NCI-H2227 (cell line): ENCODE data around the gene MBLAC1.

Experiments used
- DNase-seq: peaks from one replicate; lab custom pipeline; 2025; ENCODE audit not compliant: unreplicated experiment; lab: John Stamatoyannopoulos, UW

The MBLAC1 gene

GRCh38 chr7:100152937-100153666 lies 26.3 kb downstream of the MBLAC1 start:
- DNase-seq, result no peak

- no peak for DNase-seq
Measured at GRCh38 chr7:100153708-100154535, 27.2 kb downstream of the MBLAC1 start.

GRCh38 chr7:100154651-100155491 lies 28.1 kb downstream of the MBLAC1 start:
- DNase-seq, result no peak

DNA sequence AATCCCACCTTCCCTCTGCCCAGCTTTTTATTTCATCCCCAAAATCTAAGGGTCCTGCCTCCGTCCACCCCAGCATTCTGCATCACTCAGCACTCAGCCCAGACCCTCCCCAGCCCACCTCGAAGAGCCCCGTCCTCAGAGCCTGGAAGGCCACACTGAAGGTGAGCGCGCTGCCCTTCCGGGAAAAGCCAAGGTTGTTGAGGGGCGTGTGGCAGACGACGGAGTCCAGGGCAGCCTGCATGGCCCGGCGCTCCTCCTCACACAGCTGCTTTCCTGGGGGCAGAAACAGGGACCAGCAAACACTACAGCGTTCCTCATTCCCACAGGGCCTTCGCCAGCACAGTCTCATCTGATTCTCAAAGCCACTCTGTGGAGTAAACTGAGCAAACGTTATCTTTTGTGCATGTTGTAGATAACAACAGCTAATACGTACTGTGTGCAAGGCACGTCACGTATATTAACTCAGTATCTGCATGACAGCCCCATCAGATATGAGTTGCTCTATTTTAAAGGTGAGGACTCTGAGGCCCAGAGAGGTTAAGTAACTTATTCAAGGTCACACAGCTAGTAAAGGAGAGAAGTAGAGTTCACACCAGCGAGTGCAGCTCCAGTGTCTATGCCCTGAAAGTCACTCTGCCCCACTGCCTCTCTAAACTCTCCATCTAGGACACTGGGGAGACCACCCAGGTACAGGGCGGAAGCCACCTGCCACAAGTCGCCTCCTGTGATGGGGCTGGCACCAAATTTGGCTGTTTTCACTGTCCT lies 29.0 kb downstream of the MBLAC1 start:
- DNase-seq, result no peak

DNA sequence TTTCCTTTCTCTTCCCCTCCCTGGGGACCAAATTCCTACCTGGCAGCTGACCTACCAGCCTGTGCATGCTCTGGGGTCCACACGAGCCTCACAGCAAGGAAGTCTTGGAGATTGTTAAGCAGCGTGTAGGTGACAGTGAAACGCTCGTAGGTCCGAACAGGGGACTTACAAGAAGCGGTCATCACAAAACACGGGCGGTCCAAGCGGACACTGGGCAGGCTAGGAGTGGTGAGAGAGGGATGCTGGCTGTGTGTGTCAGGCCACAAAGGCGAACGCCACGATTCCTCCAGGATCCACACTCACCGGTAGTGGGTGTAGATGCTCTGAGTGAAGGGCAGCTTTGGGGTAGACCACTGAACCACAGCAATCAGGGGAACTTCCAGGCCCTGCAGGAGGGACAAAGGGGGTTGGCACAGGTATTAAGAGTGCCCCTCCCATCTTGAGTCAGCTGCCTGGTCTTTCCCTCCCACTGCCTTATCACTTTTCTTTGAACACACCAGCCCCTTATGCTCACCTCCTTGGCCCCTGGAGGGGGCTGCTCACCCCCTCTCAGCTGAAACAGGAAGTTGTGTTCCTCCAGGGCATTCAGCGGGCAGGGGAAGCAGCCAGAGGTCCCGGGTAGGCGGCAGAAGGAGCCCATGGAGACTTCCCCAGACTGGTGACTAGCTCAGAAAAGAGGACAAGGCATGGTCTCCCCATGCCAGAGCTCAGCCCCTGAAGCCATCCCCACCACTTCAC lies 29.7 kb downstream of the MBLAC1 start:
- DNase-seq, result no peak

DNA sequence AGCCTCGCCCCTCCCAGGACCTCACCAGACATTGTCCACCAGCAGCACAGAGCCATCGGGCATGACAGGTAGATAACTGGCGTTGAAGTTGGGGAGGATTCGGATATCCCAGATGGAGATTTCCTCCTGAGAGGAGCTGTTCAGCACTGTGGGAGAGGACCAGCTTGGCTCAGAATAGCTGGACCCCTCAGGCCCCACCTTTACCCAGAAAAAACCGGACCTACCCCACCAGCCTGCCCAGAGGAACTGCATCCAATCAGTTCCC lies 30.2 kb downstream of the MBLAC1 start:
- DNase-seq, result no peak

- peak; percentile 65 for DNase-seq
Measured at GRCh38 chr7:100157334-100158228, 30.8 kb downstream of the MBLAC1 start.

GRCh38 chr7:100158229-100159098 lies 31.7 kb downstream of the MBLAC1 start, which contains the start of gene TRAPPC14:
TRAPPC14 (minus strand) TSS chr7:100158723; CDS start chr7:100158499, 224 bp downstream.
- DNase-seq, result peak; percentile 94

DNA sequence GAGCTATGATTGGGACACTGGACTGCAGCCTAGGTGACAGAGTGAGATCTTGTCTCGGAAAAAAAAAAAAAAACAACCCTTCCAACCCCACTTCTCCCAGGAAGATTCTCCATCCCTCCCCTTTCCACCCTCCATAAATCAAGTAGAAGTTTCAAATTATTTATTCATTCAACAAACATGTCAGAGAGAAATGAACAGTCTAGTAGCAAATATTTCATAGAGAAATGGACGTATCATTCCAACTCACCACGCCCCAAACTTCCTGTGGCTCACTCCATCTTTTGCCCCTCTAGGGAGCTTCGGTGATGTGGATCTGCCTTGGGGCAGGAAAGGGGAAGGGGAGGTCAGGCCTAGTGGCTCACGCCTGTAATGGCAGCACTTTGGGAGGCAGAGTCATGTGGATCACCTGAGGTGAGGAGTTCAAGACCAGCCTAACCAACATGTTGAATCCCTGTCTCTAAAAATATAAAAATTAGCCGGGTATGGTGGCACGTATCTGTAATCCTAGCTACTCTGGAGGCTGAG lies 32.4 kb downstream of the MBLAC1 start:
- no peak for DNase-seq

- DNase-seq, result no peak
Measured at GRCh38 chr7:100160067-100160466, 33.3 kb downstream of the MBLAC1 start.

DNA sequence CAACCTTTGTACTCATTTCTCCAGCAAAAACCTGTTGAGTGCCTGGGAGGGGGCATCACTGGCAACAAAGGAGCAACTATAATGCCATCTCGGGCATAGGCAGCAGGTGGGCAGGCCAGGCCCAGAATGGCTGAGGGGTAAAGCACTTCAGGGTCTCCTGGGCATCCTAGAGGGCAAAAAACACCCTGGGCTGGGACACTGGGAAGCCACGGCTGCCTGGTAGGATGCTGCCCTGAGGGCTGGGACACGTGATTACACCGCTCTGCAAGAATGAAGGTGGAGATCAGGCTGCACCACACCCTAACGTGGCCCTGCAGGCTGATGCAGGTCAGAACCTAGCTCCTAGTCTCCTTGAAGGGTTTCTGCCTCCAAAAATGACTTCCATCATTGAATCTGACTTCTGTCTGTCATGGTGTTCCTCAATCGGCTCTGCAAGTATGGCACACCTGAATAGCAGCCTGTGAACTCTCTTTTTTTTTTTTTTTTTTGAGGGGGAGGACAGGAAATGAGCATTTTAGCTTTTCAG lies 36.3 kb downstream of the MBLAC1 start:
- DNase-seq, result no peak

GRCh38 chr7:100163871-100164270 lies 37.1 kb downstream of the MBLAC1 start:
- DNase-seq, result no peak

DNA sequence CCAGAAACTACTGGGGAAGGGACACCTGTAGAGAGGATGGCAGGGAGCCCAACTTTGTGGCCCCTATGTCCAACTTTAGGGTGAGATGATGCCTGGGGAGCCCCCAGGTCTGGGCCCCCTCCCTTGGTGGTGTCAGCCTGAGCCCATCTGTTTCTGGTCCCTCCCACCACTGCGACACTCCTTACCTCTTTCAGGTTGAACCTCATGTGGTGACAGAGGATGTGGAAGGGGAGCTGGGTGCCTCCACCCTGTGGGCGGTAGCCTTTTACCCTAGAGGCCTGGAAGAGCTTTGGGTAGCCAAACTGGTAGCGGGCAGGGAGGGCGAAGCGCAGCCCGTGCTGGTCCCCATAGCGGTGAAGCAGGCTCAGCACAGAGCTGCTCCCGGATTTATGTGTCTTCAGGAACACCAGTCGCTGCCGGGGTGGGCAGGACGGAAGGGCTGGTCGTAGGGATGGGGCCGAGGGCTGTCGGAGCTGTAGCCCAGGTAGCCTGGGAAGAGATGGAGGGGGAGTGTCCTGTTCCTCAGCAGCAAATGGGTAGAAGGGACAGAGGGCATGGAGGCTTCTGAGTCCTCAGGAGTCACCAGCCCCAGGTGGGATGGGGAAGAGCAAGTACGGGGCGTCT lies 39.7 kb downstream of the MBLAC1 start:
- DNase-seq, result no peak

DNA sequence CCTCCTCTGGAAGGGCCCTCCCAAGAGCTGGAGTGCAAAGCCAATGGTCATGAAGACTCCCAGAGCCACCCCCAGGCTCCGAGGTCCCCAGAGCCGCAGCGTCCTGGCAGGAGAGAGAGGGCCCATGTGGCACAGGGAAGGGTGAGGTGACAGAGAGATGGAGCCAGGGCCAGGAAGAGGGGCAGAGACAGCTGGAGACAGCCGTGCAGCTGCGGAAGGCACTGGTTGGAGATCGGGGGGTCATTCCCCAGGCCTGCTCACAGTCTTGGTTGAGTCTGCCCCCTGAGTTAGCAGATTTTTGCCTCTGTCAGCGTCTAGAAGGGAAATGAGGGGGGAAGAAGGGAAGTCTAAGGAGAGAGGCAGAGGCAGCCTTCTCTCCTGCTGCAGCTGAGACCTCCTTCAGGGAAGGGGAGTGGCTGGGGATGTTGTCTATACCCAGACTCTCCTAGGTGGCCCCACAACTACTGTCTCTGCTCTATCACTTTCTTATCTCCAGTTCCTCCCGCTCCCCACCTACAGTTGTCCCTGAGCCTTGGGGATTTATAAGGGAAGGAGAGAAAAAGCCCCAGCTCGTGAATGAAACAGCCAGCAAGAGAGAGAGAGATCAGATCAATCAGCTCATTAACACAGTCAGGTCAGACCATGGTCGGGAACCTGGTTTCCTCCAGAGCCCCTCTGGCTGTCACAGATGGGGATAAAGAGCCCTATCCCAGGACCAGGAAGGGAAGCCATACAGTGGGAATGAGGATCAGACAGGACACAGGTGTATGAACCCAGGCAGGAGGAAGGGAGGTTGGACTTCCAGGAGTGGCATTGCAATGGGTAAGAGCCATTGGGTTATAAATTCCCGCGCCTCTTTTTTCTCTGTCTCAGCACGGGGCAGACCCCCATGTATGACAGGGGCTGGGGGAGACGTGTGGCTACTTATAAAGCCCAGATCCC lies 40.5 kb downstream of the MBLAC1 start:
- no peak for DNase-seq

GRCh38 chr7:100167912-100168323 lies 41.2 kb downstream of the MBLAC1 start:
- no peak for DNase-seq

DNA sequence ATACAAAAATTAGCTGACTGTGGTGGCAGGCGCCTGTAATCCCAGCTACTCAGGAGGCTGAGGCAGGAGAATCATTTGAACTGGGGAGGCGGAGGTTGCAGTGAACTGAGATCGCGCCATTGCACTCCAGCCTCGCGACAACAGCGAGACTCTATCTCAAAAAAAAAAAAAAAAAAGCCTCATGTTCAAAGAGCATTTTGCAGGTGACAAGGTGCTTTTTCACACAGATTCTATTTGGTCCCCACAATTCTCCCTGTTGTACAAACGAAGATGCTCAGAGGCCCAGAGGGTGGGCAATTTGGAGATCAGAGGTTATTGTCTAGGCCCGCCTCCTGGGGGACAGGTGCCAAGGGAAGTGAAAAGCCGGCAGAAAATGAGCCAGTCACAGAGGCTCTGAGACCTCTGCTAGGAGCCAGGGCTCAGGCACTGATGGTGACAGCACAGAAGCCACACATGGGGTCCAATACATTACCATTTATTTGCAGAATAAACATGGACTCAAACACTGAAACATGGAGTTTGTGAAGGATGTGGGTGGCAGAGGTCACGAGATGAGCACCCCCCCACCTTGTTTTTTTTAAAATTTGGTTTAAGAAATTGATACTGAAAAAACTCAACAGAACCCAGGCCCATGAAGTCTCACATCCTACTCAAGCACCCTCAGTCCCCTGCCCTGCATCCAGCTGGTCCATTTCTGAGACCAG lies 42.5 kb downstream of the MBLAC1 start:
- DNase-seq, result no peak
